NCI-H2107 treated with DMSO at 0.1 percent for 48 hours (cell line): ENCODE measurements around the gene C5.
"Not testable (repeated sequence)": the region's sequence is repeated elsewhere in the genome, so short reads cannot be mapped to it uniquely, and the experiment has no call there.

ENCODE experiments used
- DNase-seq: peaks from one replicate; lab custom pipeline; 2025; ENCODE audit not compliant: unreplicated experiment; lab: John Stamatoyannopoulos, UW

The C5 gene

DNA sequence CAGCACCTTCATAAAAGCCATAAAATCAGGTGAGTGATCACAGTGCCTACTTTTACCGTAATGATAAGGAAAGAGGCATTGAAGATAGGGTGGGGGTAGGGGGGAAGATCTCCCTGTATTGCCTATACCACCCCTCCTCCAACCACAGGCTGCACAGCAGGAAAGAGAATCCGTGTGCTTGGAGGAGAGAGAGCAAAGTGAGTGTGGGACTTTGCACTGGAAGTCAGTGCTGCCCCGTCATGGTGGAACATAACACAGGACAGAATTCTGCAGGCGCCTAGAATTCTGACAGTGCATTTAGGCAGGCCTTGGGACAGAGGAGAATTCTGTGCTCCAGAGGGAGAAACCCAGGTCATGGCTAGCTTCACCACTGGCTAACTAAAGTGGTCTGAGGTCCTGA is 3.5 kb upstream of the C5 start:
- no peak for DNase-seq

- DNase-seq, result no peak
These were observed 1.5 kb downstream of the C5 start for GRCh38 chr9:121048618-121049017.

DNA sequence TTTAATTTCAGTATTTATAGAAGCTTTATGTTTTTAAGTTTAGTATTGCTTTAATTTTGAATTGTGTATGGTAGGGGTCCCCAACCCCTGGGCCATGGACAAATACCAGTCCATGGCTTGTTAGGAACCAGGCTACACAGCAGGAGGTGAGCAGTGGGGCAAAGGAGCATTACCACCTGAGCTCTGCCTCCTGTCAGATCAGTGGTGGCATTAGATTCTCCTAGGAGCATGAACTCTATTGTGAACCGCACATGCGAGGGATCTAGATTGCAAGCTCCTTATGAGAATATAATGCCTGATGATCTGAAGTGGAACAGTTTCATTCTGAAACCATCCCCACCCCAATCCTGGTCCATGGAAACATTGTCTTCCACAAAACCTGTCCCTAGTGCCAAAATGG is 1.9 kb downstream of the C5 start:
- no peak for DNase-seq

GRCh38 chr9:121038804-121039203 is 11.3 kb downstream of the C5 start:
- DNase-seq, result no peak

GRCh38 chr9:121038362-121038761 is 11.7 kb downstream of the C5 start:
- peak; percentile 9 for DNase-seq

- DNase-seq, result not testable (repeated sequence)
These were observed 14.4 kb downstream of the C5 start for GRCh38 chr9:121035717-121036116.

DNA sequence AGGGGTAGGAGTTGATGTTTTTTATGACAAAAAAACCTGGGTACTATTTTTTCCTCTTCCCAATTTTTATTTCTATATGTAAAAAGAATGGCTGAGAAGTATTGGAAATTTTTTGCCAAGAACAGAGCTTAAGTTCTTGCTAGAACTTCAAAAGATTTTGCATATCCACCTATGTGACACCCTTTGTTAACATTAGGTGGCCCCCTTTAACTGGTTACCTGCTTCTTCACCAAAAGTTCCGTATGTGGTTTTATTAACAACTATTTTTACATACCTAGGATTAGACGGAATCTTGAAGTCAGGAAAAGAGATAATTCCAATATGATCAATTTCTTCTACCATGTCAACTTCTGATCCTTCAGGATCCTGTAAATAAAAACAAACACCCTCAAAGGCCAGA is 15.5 kb downstream of the C5 start:
- no peak for DNase-seq

- DNase-seq, result no peak
These were observed 20.6 kb downstream of the C5 start for GRCh38 chr9:121029469-121029868.

DNA sequence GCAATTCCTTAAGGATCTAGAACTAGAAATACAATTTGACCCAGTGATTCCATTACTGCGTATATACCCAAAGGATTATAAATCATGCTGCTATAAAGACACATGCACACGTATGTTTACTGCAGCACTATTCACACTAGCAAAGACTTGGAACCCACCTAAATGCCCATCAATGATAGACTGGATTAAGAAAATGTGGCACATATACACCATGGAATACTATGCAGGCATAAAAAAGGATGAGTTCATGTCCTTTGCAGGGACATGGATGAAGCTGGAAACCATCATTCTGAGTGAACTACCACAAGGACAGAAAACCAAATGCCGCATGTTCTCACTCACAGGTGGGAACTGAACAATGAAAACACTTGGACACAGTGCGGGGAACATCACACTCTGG is 21.8 kb downstream of the C5 start:
- DNase-seq, result not testable (repeated sequence)

DNA sequence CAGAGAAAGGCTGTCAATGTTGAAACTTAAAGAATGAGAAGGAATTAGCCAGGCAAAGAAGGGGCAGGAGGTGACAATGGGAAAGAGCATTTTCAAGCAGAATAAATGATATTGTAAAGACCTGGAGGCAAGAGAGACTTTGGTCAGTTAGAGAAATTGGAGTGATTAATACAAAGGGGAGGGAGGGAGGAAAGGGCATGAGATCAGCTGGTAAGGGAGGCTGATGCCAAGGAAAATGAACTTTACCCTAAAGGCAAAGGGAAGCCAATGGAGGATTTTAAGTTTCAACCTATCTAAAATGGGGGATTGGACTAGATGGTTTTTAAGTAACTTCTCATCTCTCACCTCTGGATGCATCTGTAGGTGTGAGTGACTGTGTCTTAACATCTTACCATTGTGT is 23.3 kb downstream of the C5 start:
- DNase-seq, result no peak

GRCh38 chr9:121026260-121026691 is 23.8 kb downstream of the C5 start:
- DNase-seq, result no peak

DNA sequence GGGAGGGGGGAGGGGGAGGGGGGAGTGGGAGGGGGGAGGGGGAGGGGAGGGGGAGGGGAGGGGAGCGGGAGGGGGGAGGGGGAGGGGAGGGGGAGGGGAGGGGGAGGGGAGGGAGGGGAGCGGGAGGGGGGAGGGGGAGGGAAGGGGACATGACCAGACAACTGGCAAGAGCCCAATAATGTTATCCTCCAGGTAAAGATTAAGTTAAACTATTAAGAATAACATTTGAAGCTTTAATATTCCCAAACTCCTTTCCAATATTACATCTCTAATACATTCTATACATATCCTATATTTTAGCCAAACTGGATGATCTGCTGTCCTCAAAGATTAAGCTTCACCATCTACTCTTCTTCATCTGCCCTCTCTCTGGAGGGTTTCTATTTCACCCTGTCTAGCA is 25.8 kb downstream of the C5 start:
- no peak for DNase-seq

DNA sequence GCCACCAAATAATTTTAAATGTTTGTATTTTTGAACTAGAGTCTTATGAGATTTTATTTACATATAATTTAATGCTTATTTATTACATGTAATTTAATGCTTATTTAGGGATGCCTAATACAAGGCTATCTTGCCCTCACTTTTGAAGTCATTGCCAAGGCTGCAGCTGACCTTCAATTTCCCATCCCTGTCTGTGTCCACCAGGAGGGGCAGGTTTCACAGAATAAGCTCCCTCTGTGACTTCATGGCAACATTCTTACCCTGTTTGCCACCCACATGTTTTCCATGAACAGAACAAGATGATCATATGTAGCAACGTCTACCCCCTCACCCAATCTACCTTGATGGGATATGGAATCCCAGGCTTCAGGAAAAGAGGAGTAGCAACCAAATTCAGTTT is 27.0 kb downstream of the C5 start:
- DNase-seq, result no peak

GRCh38 chr9:121021301-121021700 is 28.8 kb downstream of the C5 start:
- DNase-seq, result no peak

GRCh38 chr9:121019273-121019672 is 30.8 kb downstream of the C5 start:
- DNase-seq, result no peak

DNA sequence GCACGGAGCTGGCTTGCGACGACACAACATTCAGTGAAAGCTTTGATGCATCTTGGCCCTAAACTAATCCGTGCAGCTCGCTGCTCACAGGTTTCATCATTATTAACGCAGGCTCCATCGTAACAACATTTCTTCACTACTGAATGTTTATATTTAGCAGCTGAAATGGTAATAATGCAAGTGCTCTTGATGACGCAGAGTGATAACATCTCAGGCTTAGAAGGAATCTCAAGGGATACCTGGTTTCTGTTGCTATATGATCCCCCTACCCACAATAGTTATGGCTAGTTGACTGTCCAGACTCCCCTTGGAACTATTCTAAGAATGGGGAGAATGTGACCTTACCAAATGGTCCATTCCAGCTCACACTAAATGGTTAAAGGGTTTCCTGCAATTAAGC is 36.2 kb downstream of the C5 start:
- DNase-seq, result no peak

DNA sequence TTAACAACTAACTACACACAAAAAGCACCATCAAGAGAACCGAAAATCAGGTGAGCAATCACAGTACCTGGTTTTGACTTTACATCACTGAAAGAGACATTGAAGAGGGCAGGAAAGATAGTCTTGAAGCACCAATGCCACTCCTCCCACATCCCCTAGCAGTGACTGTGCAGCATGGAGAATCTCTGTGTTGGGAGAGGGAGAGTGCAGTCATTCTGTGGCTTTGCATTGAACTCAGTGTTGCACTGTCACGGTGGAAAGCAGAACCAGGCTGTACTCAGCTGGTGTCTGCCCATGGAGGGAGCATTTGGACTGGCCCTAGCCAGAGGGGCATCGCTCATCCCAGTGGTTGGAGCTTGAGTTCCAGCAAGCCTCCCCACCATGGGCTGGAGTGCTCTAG is 40.4 kb downstream of the C5 start:
- DNase-seq, result no peak

DNA sequence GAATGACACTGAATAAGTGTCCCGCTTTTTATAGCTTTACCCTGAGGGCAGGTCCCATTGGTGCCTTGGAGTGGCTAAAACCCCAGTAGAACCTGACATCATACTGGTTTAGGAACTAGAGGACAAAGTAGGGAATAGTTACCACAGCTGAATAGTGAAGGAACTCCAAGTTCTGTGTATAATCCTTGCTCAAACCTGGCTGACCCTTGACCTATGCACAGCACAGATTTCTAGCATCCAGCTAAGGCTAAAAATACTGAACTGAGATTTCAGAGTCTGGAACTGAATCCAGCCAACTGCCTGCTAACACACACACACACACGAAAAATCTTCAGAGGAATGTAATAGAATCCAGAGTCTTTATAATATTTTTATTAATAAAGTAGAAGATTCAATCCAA is 50.8 kb downstream of the C5 start:
- DNase-seq, result no peak

DNA sequence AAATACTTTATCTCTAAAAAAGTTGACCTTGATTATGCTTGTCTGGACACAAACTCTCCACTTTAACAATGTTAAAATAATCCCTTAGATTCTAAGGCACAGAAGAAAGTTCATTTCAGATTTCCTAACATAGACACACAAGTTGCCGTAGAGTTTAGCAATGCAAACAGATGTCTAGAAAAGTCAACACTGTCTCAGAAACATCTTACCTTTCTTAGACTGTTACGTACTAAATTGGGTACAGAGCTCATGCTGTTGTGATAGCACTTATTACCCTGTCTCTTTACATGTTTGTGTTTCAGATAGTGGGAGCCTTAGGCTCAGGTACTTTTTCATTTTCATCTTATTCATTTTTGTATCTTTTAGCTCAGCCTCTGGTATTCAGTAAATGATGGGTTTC is 52.0 kb downstream of the C5 start:
- DNase-seq, result no peak

GRCh38 chr9:120997502-120997901 is 52.6 kb downstream of the C5 start:
- no peak for DNase-seq

DNA sequence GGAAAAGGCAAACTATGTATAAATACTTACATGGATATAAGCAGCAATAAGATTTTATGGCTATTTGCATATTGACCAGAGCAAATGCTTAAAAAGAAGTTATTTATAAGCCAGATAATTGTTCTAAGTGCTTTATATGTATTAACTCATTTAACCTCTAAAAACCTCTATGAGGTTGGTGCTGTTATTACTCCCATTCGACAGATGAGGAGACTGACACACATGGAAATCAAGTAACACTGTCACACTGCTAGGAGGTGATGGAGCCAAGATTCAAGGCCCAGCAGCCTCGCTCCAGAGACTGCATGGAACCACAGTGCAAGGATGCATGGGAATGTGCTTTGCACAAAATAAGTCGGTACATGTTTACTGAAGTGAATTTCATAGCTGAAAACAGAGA is 53.7 kb downstream of the C5 start:
- DNase-seq, result no peak

DNA sequence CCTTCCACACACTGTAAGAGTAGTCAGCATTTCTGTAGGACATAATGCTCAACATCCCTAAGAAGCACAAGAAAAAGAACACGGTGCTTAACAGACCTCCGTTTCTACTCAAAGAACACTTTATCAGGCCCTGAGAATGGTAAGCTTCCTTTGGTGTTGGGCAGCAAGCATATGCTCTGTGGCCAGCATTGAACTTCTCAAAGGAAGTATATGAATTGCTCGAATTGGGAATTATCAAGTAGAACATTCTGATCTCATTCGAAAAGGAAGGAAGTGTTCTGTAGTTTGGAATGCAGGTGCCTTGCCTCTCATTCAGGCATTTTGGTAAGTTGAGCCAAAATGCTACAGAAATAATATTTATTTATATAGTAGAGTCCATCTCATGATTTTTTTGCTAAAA is 61.0 kb downstream of the C5 start:
- no peak for DNase-seq

DNA sequence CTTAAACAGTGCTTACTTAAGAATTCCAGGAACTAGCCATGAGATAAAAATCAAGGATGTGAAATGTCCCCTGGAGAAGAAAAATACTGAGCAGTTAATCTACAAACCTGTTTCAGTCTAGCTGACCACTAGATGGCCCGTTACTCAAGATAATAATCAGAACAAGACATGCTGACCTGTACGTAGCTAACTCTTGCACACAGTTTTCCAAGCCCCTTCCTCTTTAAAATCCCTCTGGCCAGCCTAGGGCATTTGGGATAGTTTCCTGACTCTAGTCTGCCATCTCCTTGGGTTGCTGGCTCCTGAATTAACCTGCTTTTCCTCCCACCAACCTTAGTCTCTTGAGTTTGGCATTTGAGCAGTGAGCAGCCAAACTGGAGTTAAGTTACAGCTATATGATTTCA is 64.3 kb downstream of the C5 start:
- DNase-seq, result peak; percentile 25

GRCh38 chr9:120983259-120983837 is 66.7 kb downstream of the C5 start:
- no peak for DNase-seq
